GM19351 (cell line): ENCODE data around the gene PRIM2.
"Not testable (repeated sequence)": the region's sequence is repeated elsewhere in the genome, so short reads cannot be mapped to it uniquely, and the experiment has no call there.

Source experiments
- ATAC-seq: cut with Tn5 transposase; IDR thresholded peaks from one replicate; pipeline ENCODE4 v1.9.1; 2021; ENCODE audit warnings: mild to moderate bottlenecking, moderate library complexity; ENCODE audit not compliant: unreplicated experiment

PRIM2 gene

GRCh38 chr6:57359766-57360165 lies 42.3 kb downstream of the PRIM2 start:
- not testable (repeated sequence) for ATAC-seq

DNA sequence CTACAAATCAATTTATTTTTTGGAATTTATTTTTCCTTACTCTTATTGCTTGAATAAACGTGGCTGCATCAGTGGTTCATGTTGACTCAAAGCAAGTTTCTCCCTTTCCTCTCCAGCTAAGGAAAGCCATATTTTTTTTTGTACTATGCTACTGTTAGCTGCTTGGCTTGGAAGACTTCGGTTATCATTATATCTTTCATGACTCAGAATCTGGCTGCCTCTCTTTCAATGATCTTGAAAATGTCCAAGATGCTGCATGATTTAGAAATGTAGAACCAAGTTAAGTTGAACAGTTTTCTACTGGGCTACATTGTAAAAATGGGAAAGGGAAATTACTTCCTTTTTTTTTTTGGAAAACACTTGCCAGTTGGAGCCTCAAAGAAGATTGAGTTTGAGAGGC lies 44.9 kb downstream of the PRIM2 start:
- ATAC-seq, result not testable (repeated sequence)

GRCh38 chr6:57365076-57365583 lies 47.7 kb downstream of the PRIM2 start:
- not testable (repeated sequence) for ATAC-seq

- ATAC-seq, result not testable (repeated sequence)
Observed at GRCh38 chr6:57368965-57369731, 51.7 kb downstream of the PRIM2 start.

GRCh38 chr6:57371779-57372178 lies 54.3 kb downstream of the PRIM2 start:
- not testable (repeated sequence) for ATAC-seq

DNA sequence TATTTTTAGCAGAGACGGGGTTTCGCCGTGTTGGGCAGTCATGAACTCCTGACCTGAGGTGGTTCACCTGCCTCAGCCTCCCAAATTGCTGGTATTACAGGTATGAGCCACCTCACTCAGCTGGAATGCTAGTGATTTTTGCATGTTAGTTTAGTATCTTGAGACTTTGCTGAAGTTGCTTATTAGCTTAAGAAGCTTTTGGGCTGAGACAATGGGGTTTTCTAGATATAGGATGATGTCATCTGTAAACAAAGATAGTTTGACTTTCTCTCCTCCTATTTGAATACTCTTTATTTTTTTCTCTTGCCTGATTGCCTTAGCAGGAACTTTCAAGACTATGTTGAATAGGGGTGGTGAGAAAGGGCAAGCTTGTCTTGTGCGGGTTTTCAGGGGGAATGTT lies 57.3 kb downstream of the PRIM2 start:
- ATAC-seq, result not testable (repeated sequence)

DNA sequence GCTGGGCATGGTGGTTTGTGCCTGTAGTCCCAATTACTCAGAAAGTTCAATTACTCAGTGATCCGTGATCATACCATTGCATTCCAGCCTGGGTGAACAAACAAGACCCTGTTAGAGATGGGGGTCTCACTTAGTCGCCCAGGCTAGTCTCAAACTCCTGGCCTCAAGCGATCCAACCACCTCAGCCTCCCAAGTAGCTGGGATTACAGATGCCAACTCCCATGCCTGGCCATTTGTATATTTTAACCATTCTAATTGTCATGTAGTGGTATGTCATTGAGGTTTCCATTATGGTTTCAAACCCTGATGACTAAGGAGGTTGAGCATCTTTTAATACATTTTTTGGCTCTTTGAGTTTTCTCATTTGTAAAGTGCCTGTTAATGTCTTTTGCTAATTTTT lies 58.7 kb downstream of the PRIM2 start:
- ATAC-seq, result not testable (repeated sequence)

DNA sequence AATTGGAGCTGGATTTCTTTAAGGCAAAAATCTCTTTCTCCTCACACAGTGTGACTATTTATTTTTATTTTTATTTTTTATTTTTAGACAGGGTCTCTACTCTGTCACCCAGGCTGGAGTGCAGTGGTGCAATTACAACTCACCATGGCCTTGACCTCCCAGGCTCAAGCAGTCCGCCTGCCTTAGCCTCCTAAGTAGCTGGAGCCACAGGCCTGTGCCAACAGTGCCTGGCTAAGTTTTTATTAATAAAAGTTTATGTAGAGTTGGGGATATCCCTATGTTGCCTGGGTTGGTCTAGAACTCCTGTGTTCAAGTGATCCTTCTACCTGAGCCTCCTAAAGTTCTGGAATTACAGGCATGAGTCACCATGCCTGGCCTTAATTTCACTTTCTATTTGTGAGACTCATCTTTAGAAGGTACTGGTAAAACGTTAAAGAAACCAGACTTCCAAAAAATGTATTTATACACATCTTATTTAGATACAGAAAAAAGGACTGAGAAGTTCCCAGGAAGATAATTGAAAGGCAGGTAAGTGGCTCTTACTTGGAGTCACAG lies 71.7 kb downstream of the PRIM2 start:
- not testable (repeated sequence) for ATAC-seq

- ATAC-seq, result not testable (repeated sequence)
Observed at GRCh38 chr6:57390818-57391217, 73.4 kb downstream of the PRIM2 start.

DNA sequence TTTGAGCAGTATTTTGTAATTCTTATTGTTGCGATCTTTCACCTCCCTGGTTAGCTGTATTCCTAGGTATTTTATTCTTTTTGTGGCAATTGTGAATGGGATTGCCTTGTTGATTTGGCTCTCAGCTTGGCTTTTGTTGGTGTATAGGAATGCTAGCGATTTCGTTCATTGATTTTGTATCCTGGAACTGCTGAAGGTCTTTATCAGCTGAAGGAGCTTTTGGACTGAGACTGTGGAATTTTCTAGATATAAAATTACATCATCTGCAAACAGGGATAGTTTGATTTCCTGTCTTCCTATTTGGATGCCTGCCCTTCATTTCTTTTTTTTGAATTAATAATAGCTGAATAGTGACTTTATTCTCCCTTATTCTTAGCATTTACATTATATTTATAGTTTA lies 74.6 kb downstream of the PRIM2 start:
- not testable (repeated sequence) for ATAC-seq

GRCh38 chr6:57419341-57419740 lies 101.9 kb downstream of the PRIM2 start:
- ATAC-seq, result not testable (repeated sequence)

GRCh38 chr6:57421503-57421902 lies 104.1 kb downstream of the PRIM2 start:
- peak; percentile 67 for ATAC-seq

- ATAC-seq, result no peak
Observed at GRCh38 chr6:57423468-57423867, 106.0 kb downstream of the PRIM2 start.

DNA sequence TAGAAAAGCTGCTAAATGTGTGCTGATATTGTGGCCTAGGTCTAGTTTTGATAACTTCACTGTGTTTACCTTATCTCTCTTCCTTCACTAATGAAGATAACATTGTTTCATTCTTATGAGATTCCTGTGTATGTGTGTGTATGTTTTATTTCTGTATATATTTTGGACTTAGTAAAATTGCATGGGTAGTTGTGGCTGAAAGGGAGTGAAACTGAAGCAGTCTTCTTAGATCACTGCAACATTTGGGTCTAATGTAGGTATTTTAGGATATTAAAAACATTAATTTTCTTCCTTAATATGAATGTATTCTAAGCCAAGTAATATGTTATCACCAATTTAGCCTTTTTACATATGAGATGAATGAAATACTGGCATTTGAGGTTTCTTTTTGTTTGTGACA lies 114.3 kb downstream of the PRIM2 start:
- not testable (repeated sequence) for ATAC-seq

DNA sequence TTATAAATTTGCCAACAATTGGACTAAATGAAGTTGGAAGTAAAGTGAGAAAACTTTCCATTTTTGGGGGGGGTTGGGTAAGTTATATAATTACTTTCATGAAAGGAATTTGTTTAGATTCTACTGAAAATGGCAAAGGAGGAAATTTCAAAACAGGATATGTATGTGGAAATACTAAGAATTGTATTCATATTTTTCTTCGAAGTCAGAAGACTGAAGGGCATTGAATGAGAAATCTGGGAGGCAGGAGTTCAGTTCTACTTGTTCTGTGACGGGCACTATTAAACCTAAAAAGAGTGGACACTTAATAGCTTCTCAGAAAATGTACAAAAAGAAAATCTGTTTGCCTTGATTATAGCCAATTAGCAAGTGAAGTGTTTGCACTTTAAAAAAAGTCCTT lies 114.7 kb downstream of the PRIM2 start:
- no peak for ATAC-seq

DNA sequence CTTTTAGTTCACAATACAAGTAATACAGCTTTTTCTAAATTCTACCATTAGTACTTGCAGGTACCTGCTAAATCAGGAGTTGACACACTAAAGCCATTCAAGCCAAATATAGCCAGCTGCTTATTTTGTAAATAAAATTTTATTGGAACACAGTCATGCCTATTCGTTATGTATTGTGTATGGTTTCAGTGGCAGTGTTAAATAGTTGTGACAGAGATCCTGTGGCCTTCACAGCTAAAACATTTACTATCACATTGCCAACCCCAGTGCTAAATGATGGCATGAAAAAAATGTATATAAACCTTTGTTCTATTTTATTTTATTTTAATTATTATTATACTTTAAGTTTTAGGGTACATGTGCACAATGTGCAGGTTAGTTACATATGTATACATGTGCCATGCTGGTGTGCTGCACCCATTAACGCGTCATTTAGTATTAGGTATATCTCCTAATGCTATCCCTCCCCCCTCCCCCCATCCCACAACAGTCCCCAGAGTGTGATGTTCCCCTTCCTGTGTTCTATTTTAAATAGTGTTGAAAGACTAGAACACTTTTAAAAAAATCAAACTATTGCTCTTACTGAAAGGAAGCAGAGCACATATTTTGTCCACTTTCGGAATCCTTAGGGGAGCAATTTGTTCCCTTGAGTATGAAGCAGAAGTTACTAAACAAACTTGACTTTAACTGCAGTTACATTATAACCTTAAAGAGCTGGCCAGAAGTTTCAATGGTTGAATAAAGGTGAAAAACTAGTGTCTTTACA lies 115.7 kb downstream of the PRIM2 start:
- ATAC-seq, result peak; percentile 63

DNA sequence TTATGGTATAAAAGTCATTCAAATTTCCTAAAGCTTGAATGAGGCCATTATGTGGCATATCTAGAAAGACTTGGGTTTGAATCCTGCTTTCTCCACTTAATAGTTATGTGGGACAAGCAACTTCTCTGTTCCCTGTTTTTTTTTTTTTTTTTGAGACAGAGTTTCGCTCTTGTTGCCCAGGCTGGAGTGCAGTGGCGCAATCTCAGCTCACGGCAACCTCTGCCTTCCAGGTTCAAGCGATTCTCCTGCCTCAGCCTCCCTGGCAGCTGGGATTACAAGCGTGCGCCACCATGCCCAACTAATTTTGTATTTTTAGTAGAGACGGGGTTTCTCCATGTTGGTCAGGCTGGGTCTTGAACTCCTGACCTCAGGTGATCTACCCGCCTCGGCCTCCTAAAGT lies 116.4 kb downstream of the PRIM2 start:
- ATAC-seq, result not testable (repeated sequence)

DNA sequence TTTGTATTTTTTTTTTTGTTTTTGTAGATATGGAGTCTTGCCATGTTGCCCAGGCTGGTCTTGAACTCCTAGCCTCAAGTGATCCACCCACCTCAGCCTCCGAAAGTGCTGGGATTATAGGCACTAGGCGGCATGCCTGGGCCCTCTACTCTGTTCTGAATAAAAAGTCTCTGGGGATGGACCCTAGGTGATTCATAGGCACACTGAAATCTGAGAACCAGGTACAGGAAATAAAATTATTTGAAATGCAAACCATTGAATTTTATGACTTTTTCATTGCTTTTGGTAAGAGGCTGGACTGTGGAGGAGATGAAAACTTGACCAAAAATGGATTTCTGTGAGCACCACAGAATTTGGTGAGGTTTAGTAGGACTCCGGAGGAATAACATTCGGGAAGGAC lies 117.5 kb downstream of the PRIM2 start:
- ATAC-seq, result no peak

DNA sequence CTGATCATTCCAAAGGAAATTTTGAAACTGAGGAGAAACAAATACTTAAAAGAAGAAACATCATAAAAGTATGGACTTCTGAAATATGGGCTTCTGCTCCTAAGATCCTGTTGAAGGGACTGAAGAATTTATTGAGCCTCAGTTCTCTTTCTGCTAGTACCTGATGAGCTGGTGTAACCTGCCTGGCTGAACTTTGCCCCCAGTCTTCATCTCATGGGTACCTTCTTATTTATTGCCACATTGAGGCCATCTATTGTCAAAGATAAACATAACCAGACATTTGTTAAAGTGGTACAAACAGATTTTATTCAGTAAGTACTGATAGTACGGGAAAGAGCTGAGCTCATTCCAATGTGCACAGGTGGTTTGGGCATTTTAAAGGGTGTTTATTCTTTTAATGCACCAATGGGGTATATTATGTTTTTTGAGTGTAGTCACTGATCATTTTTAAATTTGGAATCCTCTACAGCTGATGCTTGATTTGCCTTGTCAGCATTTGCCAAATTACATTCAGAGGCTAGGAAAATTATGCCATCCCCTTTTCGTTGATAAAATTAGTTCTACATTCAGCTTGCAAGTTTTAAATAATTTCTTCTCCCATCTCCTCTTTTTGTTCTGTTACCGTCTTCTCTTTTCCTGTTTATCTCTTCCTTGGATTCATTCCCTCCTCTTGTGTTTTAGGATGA lies 118.2 kb downstream of the PRIM2 start:
- no peak for ATAC-seq

- not testable (repeated sequence) for ATAC-seq
Observed at GRCh38 chr6:57440735-57441134, 123.3 kb downstream of the PRIM2 start.

GRCh38 chr6:57442133-57442532 lies 124.7 kb downstream of the PRIM2 start:
- ATAC-seq, result not testable (repeated sequence)
